ENCODE results near the gene L3MBTL1. TPM values are rescaled to one million over a fixed set of nuclear protein-coding genes. Genes with fewer than 3 reads are reported as not detected.

Gene L3MBTL1
- total and polyA plus RNA-seq, 2 of the 4 experiments (the other 2 are of a cell fraction): 2.2 to 4.5 TPM

GRCh38 chr20:43534016-43534415, 26.5 kb downstream of the L3MBTL1 start:
- TF ChIP-seq CTCF (conservative IDR thresholded peaks at IDR 0.05; ENCODE audit: low read depth, low read length) (no peak), RCOR1 (IDR thresholded peaks at IDR 0.05; ENCODE audit: insufficient replicate concordance, low read length) (no peak), USF2 (IDR thresholded peaks at IDR 0.05; ENCODE audit: low read depth, low read length) (no peak), CEBPB (IDR thresholded peaks at IDR 0.05; ENCODE audit: low read depth, low read length) (no peak), POLR2A (IDR thresholded peaks at IDR 0.05; ENCODE audit: low read depth, low read length) (no peak), ELK1 (IDR thresholded peaks at IDR 0.05; ENCODE audit: borderline replicate concordance, low read depth, low read length) (no peak), RFX5 (IDR thresholded peaks at IDR 0.05; ENCODE audit: low read depth, low read length) (no peak), MAZ (IDR thresholded peaks at IDR 0.05; ENCODE audit: borderline replicate concordance, low read depth, low read length) (no peak), NFE2L2 (IDR thresholded peaks at IDR 0.05; ENCODE audit: low read depth, low read length) (no peak), CHD1 (IDR thresholded peaks at IDR 0.05; ENCODE audit: low read depth, low read length) (no peak), BHLHE40 (IDR thresholded peaks at IDR 0.05; ENCODE audit: low read depth, low read length) (no peak), FOS (IDR thresholded peaks at IDR 0.05; ENCODE audit: low read depth, low read length) (no peak), MXI1 (IDR thresholded peaks at IDR 0.05; ENCODE audit: borderline replicate concordance, low read depth, low read length) (no peak), SMC3 (IDR thresholded peaks at IDR 0.05; ENCODE audit: low read depth, low read length) (no peak), RAD21 (IDR thresholded peaks at IDR 0.05; ENCODE audit: low read length) (no peak), MAFK (IDR thresholded peaks at IDR 0.05; ENCODE audit: low read depth, low read length) (no peak)
- Histone ChIP-seq H2AK9ac (replicated peaks; ENCODE audit: low read depth, low read length, poor library complexity) (no peak overlapping the region), H3K18ac (ENCODE audit: low read depth, low read length) (no peak overlapping the region), H2BK5ac (ENCODE audit: low read depth, low read length, poor library complexity, severe bottlenecking) (no peak overlapping the region), H3K4me1 (ENCODE audit: control insufficient read depth, insufficient read depth, low read length) (peaks cover 3% of the 10 kb centered on the region; the same call in 1 of the 2 replicates), H4K8ac (ENCODE audit: low read depth in 2 of 2, low read length in 2 of 2) (no peak overlapping the region), H3K14ac (replicated peaks; ENCODE audit: low read depth, low read length) (no peak overlapping the region), H4K91ac (ENCODE audit: insufficient read depth, low read depth, low read length) (no peak overlapping the region), H3K27ac (ENCODE audit: insufficient read depth, low read length) (no peak overlapping the region), H3K9ac (ENCODE audit: low read depth, low read length) (no peak overlapping the region), H3K23ac (ENCODE audit: low read depth, low read length) (no peak overlapping the region), H2BK120ac (ENCODE audit: low read depth, low read length) (no peak overlapping the region), H4K5ac (ENCODE audit: low read depth, low read length) (no peak overlapping the region), H2AFZ (replicated peaks; ENCODE audit: low read length, poor library complexity) (peak overlapping the region; percentile 29), H3K27me3 (ENCODE audit: control insufficient read depth, insufficient read depth, low read length) (no peaks in the 10 kb centered on the region; the same call in 1 of the 2 replicates), H3K79me1 (ENCODE audit: low read depth in 1 of 2, low read length in 2 of 2) (no peaks in the 10 kb centered on the region), H3K9me3 (ENCODE audit: control insufficient read depth, insufficient read depth, low read length) (no peaks in the 10 kb centered on the region), H4K20me1 (ENCODE audit: insufficient read depth, low read length) (no peaks in the 10 kb centered on the region), H2BK15ac (ENCODE audit: low read depth, low read length) (no peak overlapping the region), H3K36me3 (ENCODE audit: control insufficient read depth, insufficient read depth, low read length) (peaks cover 3% of the 10 kb centered on the region), H2AK5ac (ENCODE audit: low read depth, low read length) (no peak overlapping the region), H3K9me1 (ENCODE audit: insufficient read depth, low read length) (no peaks in the 10 kb centered on the region; the same call in 1 of the 2 replicates), H2BK20ac (ENCODE audit: low read depth, low read length) (no peak overlapping the region), H3K4ac (ENCODE audit: low read depth, low read length) (no peak overlapping the region), H3K4me2 (ENCODE audit: low read depth, low read length) (no peak overlapping the region), H3K4me3 (ENCODE audit: insufficient read depth, low read depth, low read length) (no peak overlapping the region), H3K56ac (ENCODE audit: extremely low read depth, insufficient read depth, low read length) (no peak overlapping the region)
- intact Hi-C loops (cut with micrococcal nuclease): no loop called here
- in situ Hi-C loops (cut with MboI; ENCODE audit: low sequenced_read_pairs): loop anchor here (10.0 kb wide), 1 partner anchor 161 kb away; no protein-coding TSS in a partner anchor
- dilution Hi-C loops (cut with HindIII; ENCODE audit: low sequenced_read_pairs, unreplicated experiment): no loop called here
- ChIA-PET CTCF (no interaction called here), POLR2A (ENCODE audit: unreplicated experiment) (no interaction called here)
- no CpG with 5 or more reads among the region's 7 CpGs for WGBS, 2 experiments (ENCODE audit: extremely low coverage in 2 of 2, insufficient read length in 1 of 2)
- no TSS peak for BruUV-seq (replicated peaks)
- no peak for ATAC-seq (ENCODE audit: low read depth)
- no peak for DNase-seq

All from IMR-90 (cell line).